ENCODE data around the gene CCR6.
"Not testable (repeated sequence)": the region's sequence is repeated elsewhere in the genome, so short reads cannot be mapped to it uniquely, and the experiment has no call there.

Gene CCR6

DNA sequence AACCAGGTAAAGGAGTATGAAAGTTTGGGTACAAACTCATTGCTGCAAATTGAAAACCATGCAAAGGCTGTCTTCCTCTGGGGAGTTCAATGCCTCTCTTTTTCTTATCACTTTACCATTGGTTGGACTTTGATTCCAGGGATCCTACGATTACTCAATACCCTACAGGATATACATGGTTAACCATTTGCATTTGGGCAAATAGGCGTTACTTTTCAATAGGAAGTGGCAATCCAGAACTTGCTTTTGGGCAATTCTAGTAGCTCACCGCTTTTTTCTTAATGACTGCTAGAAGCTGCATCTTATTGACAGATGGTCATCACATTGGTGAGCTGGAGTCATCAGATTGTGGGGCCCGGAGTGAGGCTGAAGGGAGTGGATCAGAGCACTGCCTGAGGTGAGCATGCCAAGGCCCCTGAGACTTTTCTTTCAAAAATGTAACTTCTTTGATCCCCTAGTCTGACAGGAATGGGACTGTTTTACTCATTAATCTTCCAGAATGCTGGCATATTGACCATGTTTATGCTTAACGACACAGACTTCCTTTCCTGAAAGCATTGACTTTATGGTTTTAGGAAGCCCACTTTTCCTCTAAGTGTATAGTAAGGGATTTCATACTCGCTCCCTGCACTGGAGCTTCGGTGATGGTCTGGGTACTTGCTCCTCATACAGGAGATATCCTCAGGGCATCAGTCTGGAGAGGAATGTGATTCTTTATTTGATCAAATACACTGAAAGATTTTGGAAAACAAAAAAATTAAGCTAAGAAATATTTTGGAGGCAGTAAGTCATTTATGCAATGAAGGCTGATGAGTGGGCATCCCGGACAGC is at the start of gene CCR6:
CCR6 (plus strand) TSS at position 270 of the 831 bp plus-strand sequence. CDS start 13,039 bp downstream, outside the sequence.
- no peak for DNase-seq

DNA sequence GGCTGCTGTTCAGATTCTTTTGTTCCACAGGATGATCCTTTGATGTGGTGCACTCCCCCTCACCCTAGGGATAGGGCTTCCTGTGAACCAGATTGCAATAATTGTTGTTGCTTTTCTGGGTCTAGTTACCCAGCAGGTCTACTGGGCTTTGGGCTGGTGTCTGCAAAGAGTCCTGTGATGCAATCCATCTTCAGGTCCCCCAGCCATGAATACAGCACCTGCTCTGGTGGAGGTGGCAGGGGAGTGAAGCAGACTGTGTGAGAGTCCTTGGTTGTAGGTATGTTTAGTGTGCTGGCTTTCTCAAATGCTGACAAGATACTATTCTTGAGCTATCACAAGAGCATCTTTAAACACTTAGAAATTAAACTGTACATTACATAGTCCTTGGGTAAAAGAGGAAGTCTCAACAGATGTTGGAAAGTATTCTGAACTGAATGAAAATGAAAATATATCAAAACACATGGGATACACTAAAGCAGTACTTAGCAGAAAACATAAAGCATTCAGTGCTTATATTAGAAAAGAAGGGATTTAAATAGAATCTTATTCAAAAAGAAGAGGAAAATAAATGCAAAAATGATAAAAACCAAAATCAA is 49.1 kb upstream of the CCR6 start:
- no peak for DNase-seq

DNA sequence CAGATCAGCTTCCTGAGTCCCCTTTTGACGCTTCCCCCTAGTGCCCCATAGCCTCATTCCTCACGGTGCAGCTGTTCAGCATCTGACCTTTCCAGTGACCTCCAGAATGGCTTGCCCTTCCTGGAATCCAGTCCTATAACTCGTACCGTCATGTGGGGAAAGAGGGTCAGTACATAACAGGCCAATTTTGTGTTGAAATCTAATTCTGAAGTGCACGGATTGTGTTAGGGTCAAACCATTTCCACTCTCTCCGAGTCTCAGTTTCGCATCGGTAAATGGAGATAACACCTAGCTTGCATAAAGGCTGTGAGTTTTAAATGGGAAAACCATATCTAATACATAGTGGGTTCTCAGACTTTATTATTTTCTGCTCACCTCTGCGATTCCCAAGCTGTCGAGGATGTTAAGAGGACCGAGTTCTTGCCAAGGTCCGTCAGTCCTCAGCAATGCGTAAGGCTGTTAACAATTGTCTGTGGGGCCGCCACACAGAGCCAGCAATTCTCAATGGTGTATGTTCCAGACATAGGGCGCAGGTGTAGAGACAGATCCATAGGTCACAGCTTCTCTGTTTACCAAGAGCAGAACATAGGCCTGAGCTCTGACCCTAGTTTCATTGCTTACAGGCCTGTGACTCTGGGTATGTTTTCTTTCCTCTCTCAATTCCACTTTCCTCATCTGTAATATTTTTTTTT is 45.5 kb upstream of the CCR6 start:
- no peak for DNase-seq

DNA sequence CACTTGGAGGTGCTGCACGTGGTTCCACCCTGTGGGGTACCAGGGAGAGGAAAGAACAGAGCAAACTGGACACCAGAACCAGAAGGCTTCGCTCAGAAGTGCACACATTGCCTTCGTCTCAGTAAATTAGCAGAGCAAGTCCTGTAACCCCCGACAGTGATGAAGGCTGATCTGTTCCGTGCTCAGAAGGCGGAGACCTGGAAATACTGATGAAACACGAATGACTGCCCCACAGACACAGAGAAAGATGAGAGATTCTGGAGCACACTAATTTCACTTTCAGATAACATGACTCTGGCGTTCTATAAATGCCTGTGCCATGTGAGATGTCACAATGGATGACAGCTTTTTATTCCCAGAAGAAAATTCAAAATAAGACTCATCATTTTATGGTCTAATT is 44.2 kb upstream of the CCR6 start:
- DNase-seq, result no peak

DNA sequence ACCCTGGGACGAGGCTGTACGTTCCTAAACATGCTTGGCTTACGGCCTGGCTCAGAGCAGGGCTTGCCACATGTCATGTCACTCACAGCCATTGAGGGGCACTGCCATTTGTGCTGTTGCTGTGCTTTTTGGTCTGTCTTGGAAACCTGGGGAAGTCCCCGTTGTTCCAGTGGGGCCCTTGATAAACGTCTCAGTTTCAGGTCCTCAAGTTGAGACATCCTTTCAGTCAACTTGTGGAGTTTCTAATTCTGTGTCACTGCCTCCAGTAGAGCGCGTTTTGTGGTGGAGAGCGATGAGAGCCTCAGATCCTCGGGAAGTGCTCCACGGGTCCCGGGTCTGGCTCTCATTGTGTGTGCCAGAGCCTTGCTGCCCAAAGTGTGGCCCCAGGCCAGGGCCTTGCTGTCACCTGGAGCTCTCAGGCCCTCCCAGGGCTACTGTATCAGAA is 43.0 kb upstream of the CCR6 start:
- no peak for DNase-seq

DNA sequence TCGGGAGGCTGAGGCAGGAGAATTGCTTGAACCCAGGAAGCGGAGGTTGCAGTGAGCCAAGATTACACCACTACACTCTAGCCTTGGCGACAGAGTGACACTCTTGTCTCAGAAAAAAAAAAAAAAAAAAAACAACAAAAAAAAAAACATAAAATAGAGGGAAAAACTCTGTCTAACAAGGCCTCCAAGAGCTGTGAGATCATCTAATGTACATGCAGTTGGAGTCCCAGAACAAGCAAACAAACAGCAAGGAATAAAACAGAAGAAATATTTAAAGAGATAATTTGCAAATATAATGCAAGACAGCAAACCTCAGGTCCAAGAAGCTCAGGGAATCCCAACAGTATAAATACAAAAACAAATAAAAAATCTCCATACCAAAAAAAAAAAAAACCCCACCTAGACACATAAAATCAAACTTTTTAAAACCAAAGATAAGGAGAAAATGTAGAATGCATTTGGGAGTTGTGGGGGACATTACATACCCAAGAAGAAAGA is 35.0 kb upstream of the CCR6 start:
- no peak for DNase-seq

DNA sequence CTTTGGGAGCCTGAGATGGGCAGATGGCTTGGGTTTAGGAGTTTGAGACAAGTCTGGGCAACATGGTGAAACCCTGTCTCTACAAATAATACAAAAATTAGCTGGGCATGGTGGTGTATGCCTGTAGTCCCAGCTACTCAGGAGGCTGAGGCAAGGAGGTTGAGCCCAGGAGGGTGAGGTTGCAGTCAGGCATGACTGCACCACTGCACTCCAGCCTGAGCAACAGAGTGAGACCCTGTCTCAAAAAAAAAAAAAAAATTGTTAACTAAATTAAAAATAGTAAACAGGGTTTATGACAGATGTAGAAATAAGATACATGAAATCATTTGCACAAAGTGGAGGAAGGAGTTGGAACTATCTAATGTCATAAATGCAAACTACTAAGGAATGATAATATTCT is 34.2 kb upstream of the CCR6 start:
- DNase-seq, result not testable (repeated sequence)

DNA sequence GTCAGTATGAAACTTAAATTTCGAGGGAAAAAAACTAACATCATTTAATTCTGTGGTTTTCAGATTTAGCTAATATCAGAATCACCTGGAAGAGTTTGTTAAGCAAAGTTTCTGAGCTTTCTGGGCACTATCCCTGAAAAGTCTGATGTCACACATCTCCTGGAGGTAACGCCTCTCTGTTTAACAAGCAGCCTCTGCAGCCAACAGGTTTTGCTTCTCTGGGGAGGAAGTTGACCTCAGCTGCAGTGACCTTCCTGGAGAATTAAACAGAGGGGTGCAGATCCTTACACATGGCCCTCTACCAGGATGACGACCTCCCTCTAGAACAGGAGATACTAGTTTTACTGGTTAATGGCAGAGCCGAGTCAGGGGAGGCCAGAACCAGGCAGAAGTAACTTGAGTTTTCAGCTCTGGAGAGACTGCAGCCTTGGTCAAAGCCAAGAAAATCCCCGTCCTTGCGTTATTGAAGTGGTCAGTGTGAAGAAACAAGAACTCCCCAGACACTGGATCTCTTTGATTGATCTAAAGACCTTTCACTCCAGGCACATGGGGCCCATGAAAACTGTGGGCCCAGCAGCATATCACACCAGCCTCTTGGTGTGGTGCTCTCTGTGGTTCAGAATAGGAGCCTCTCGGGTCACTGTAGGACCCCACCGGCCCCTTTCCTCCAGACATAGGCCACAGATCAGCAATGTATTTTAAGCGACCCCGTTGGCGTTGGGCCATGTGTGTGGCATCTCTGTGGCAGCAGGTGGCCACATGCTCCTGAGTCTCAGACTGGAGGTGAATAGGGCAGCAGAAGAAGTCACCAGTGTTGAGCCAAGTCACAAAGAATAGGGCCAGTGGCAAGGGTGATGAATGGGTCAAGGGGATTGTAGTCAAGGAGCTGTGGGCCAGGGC is 33.4 kb upstream of the CCR6 start:
- no peak for DNase-seq

DNA sequence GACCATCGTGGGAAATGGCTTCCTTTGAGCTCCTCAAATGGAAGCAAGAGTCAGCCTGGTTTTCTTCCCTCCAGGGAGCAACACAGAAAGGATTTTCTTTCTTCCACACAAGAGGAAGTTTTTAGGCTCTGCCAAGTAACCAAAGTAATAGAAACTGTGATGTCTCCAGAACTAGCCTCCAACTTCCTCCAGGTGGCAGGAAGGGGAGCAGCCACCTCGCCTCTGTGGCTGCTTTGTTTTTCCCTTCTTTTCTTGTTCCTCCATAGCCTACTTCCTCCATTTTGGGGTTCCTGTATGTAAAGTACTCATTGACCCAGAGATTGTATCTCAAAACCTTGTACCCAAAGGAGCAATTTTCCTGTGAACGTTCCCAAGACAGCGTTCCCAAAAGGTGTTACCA is 32.7 kb upstream of the CCR6 start:
- no peak for DNase-seq

DNA sequence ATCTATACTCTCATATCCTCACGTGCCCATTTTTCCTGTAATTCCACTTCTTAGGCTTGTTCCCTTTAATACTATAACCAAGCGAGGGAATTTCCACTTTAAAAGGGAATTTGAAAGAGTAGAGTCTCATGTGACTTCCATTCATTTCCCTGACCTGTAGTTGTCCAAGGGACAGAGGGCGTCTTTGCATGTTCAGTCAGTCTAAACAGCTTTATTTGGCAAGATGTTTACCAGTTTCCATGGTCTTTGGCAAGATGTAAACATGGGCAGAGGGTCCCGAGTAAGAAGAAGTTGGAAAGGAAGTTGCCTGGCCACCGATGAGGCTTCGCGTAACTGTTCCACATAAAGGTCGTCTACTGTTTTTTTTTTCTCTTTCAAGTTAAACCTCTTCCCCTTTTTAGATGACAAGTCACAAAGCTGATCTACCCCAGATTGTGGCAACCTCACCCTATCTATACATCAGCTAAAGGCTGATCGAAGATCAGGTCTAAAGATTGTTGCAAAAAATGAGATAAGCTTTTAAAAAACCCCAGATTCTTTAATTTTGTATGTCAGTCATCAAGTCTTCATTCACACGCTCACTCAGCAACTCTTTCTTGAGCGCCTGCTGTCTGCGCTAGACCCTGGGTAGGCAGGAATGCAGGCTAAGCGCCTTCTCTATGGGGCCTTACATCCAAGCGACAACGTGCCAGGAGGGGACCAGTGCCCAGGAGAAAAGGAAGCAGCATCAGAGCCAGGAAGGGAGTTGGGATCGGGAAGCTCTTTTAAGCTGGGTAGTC is 31.7 kb upstream of the CCR6 start:
- DNase-seq, result no peak

DNA sequence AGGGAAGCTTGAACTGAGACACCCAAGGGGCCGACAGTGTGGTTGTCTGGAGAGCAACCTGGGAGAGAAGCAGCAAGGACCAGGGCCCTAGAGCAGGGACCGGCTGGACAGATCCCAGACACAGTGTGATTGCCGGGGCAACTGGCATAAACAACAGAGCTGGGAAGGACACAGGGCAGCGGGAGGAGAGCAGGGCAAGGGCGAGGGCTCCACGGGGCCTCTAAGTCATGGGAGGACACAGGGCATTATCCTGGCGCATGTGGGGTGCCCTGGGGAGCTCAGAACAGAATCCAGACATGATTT is 31.1 kb upstream of the CCR6 start:
- no peak for DNase-seq

DNA sequence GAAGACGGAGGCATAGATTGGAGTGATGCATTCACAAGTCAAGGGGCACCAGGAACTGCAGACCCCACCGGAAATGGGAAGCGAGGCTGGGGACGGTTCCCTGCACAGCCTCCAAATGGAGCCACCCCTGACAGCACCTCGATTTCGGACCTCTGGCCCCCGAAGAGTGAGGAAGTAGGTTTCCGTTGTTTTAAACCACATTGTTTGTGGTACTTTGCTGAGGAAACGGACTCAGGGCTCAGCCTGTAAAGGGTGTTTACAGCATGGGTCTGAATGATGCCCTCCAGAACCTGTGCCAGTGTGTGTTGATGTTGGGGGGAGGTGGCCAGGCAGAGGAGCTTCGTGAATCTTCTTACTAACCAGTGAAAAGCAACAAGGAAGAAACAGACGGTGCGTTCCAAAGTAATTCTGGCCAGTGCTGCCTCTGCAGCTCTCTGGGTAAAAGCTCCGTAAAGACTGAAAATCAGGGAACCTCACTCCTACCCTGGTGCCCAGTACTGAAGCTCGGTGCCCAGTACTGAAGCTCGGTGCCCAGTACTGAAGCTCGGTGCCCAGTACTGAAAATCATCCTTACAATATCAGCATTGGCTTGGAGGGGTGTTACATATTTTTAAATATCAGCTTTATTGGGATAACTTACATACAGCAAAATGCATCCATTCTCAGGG is 30.1 kb upstream of the CCR6 start:
- no peak for DNase-seq

DNA sequence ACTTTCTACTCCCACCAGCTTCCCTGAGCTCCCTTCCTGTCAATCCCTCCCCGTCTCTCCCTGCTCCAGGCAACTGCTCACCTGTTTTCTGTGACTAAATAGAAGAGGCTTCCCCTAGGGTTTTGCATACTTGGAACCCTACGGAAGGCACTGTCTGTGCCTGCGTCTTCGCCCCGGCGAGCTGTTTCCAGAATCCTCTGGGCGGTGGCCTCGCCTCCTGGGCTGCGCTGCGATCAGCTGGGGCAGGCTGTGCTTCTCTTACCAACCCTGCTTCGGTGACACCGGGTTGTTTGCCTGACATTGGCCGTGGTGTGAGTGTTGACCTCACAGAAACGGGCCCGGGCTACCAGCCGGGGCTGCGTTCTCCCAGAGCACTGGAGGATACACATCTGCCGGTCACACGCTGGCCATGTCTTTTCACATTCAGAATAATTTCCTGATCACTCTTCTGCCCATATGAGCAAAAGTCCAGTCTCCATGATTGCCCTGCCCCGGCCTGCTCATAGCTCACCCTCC is 29.4 kb upstream of the CCR6 start:
- DNase-seq, result no peak

DNA sequence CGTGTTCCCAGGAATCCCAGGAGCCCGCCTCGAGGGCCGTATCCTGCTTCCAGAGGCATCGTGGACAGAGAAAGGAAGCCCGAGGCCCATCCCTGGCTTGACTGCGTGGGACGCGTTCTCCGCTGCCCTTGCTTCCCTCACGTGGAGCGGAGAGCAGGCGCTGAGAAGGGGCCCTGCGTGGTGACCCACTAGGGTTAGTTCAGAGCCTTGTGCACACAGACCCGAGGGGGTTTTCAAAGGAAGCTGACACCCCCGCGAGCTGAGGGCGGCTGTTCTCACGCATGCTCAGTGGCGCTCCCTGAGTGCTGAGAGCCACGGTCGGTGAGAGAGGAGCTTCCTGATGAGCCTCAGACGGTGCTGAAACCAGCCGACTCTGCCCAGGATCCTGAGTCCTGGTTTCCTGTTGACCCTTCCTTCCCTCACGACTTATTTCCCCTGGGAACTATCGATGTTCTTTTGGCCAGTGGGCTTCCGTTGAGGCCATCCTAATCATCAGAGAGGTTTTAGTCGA is 28.9 kb upstream of the CCR6 start:
- no peak for DNase-seq

DNA sequence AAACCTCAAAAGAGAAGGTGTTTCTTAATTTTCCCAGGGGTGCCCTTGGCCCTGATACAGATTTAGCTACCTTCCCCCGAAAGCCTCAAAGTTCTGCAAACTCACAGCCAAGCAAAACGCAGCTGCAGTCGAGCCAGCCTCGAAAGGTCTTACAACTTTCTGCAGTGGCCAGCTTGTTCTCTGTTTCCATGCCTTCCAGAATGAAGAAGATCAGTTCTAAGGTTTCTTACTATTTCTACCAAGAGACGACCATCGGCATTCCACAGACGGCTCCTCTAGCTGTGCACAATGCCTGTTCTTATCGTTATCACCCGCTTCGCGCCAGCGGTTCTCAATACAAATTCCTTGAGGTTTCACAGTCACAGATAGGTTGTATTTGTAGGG is 28.5 kb upstream of the CCR6 start:
- no peak for DNase-seq

DNA sequence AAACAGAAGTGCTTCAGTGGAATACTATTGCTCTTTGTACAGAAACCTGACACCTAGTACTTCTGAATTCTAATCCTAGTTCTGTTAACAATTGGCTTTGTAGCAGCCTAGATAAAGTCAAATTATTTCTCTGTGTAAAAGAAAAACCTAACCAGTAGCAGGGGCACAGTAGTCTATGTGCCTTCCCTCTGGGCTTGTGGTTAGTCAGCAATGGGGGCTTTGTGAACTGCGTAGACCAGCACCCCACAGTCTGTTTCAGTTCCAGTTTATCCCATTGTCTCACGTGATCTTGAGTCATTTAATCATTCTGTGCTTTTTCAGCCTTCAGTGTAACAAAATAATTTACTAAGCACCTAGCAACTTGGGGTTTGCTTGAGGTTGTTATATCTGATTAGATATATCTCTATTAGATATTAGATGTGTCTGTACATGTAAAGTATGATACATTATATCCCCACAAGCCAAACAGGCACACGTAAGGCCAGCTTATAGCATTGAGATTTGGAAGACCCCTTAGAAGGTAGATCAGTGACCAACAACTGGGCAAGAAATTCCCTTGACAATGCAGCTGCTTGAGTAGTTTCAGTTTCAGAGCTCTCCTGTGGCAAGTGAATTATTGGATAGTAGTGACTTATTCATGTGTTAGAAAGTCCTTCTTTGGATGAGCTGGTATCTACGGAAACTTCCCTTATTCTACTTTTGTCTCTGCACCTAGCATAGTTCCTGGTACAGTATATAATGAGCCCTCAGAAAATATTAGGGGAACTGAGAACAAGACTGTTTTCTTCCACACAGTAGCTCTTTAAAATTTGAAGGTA is 27.9 kb upstream of the CCR6 start:
- DNase-seq, result no peak

DNA sequence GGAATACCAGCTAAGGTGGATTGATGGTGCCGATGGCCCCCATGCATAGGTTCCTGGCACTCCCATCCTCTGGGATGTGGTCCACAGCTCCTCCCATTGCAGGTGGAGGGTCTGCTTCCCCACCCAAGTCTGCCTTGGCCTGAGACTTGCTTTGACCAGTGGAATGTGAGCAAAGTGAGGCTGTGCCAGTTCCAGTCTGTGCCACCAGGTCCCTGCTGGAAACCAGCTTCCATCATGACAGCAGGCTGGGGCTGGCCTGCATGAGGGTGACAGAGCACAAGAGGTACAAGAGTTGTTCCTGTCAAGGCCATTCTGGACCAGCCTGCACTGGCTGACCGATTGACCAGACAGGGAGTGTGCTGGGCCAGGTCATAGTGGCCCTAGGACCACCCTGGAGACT is 27.0 kb upstream of the CCR6 start:
- DNase-seq, result no peak

DNA sequence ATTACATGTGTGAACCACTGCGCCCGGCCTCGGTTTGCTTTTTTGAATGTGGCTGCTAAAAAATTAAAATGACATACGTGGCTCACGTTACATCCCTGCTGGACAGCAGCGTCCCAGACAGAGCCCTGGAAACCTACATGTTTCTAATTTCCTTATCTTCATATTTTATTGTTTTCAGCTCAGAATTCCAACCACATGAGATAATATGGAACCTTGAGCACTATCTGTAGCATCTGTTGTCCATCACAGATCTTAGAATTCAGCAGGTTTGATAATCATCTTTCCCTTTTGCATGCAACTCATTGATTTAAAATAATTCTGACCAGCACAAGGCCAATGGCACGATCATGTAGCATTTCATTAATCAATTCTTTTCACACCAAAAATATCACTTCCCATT is 25.9 kb upstream of the CCR6 start:
- DNase-seq, result no peak

DNA sequence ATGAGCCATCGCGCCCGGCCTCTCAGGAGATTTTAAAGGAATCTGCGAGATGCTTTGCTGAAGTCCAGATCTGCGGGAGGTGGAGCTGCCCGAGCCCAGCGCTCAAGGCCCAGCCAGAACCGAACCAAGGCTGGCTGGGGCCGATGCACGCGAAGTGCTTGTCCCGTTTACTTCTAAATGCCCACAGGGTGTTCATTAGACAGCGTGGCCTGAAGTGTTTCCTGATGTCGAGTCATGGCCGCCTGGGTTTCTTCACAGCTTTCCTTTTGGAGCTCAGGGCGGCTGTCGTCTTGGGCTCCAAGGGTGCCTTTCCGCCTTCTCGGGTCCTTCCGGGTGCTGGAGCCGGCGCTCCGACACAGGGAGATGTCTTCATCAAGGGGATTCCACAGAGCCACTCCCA is 25.1 kb upstream of the CCR6 start:
- no peak for DNase-seq

DNA sequence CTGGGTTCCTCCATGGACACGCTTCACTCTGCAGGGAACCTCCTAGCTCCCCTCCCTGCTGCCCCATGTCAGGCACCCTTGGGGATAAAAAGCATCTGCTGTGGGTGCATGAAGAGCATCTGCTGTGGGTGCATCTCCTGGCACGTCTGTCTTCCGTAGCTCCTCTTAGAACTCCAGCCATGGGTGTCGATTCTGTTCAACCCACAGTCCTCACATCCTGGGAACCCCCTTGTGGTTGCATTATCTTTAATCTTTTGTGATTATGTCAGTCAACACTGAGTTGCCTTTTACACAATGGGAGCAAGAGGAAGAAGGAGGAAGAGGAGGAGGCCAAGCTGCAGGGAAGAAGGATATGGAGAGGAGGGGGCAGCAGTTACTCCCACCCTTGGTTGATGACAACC is 24.1 kb upstream of the CCR6 start:
- DNase-seq, result no peak
